Measurements from ENCODE around the gene AP4E1.

The AP4E1 gene

DNA sequence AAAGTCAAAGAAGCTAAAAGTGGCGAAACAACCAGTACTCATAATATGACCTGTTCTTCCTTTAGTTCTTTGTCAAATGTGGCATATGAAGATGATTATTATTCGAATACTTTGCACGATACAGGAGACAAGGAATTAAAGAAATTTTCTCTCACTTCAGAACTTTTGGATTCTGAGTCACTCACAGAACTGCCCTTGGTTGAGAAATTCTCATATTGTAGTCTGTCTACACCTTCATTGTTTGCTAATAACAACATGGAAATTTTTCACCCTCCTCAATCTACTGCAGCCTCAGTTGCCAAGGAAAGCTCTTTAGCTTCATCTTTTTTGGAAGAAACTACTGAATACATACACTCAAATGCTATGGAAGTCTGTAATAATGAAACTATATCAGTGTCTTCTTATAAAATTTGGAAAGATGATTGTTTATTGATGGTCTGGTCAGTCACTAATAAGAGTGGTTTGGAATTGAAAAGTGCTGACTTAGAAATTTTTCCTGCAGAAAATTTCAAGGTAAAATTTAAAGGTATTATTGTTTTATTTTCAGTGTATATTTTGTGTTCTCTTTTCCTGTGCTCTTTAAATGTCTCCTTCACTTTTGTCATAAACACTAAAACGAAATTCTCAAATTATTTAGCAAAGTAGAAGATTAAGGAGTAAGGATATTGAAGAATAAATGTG, 89.0 kb downstream of the AP4E1 start:
- no peak overlapping the region for H3K4me3 ChIP-seq (ENCODE audit: low read depth in 1 of 2, low read length in 2 of 2)
- no peaks in the 10 kb centered on the region for H4K20me1 ChIP-seq (ENCODE audit: insufficient read depth, low read length)
- H3K36me3 ChIP-seq (ENCODE audit: insufficient read depth, low read length), result peaks cover 24% of the 10 kb centered on the region; the same call in 1 of the 2 replicates
- no peak overlapping the region for H3K9ac ChIP-seq (ENCODE audit: low read depth, low read length)
- no peak overlapping the region for H3K27ac ChIP-seq (ENCODE audit: low read length)
- H3K79me2 ChIP-seq (ENCODE audit: insufficient read depth, low read length), result no peaks in the 10 kb centered on the region
- H2AFZ ChIP-seq (ENCODE audit: low read depth, low read length), result no peak overlapping the region
- no peaks in the 10 kb centered on the region for H3K27me3 ChIP-seq (ENCODE audit: insufficient read depth, low read length, poor library complexity)
- TF ChIP-seq, protein P1, sequence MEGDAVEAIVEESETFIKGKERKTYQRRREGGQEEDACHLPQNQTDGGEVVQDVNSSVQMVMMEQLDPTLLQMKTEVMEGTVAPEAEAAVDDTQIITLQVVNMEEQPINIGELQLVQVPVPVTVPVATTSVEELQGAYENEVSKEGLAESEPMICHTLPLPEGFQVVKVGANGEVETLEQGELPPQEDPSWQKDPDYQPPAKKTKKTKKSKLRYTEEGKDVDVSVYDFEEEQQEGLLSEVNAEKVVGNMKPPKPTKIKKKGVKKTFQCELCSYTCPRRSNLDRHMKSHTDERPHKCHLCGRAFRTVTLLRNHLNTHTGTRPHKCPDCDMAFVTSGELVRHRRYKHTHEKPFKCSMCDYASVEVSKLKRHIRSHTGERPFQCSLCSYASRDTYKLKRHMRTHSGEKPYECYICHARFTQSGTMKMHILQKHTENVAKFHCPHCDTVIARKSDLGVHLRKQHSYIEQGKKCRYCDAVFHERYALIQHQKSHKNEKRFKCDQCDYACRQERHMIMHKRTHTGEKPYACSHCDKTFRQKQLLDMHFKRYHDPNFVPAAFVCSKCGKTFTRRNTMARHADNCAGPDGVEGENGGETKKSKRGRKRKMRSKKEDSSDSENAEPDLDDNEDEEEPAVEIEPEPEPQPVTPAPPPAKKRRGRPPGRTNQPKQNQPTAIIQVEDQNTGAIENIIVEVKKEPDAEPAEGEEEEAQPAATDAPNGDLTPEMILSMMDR (IDR thresholded peaks at IDR 0.05; ENCODE audit: borderline replicate concordance, extremely low read depth, low read length, poor library complexity, severe bottlenecking), result no peak
- TF ChIP-seq EZH2 (IDR thresholded peaks at IDR 0.05; ENCODE audit: borderline replicate concordance, low read depth, low read length, severe bottlenecking), result no peak
- no peak overlapping the region for H3K4me2 ChIP-seq (ENCODE audit: insufficient read depth, low read length)
- H3K9me3 ChIP-seq (ENCODE audit: insufficient read depth, low read length, severe bottlenecking), result no peaks in the 10 kb centered on the region
- no peaks in the 10 kb centered on the region for H3K4me1 ChIP-seq (ENCODE audit: insufficient read depth, low read length)
- DNase-seq, result no peak
- ATAC-seq (ENCODE audit: insufficient read depth, low read depth), result no peak

- H3K9me3 ChIP-seq (ENCODE audit: insufficient read depth, low read length, severe bottlenecking), result no peaks in the 10 kb centered on the region
- DNase-seq (no peak), ATAC-seq (ENCODE audit: insufficient read depth, low read depth) (no peak)
- H3K27ac ChIP-seq (ENCODE audit: low read length), result no peak overlapping the region
- H3K9ac ChIP-seq (ENCODE audit: low read depth, low read length), result no peak overlapping the region
- no peaks in the 10 kb centered on the region for H3K79me2 ChIP-seq (ENCODE audit: insufficient read depth, low read length)
- H3K36me3 ChIP-seq (ENCODE audit: insufficient read depth, low read length), result peaks cover 24% of the 10 kb centered on the region; the same call in 1 of the 2 replicates
- no peak overlapping the region for H2AFZ ChIP-seq (ENCODE audit: low read depth, low read length)
- TF ChIP-seq, protein P1 (IDR thresholded peaks at IDR 0.05; ENCODE audit: borderline replicate concordance, extremely low read depth, low read length, poor library complexity, severe bottlenecking), result no peak
- no peak for TF ChIP-seq EZH2 (IDR thresholded peaks at IDR 0.05; ENCODE audit: borderline replicate concordance, low read depth, low read length, severe bottlenecking)
- H3K4me2 ChIP-seq (ENCODE audit: insufficient read depth, low read length), result no peak overlapping the region
- no peaks in the 10 kb centered on the region for H3K27me3 ChIP-seq (ENCODE audit: insufficient read depth, low read length, poor library complexity)
- H3K4me1 ChIP-seq (ENCODE audit: insufficient read depth, low read length), result no peaks in the 10 kb centered on the region
- H4K20me1 ChIP-seq (ENCODE audit: insufficient read depth, low read length), result no peaks in the 10 kb centered on the region
- H3K4me3 ChIP-seq (ENCODE audit: low read depth in 1 of 2, low read length in 2 of 2), result no peak overlapping the region
Measured at GRCh38 chr15:51004103-51004551, 95.6 kb downstream of the AP4E1 start.

DNA sequence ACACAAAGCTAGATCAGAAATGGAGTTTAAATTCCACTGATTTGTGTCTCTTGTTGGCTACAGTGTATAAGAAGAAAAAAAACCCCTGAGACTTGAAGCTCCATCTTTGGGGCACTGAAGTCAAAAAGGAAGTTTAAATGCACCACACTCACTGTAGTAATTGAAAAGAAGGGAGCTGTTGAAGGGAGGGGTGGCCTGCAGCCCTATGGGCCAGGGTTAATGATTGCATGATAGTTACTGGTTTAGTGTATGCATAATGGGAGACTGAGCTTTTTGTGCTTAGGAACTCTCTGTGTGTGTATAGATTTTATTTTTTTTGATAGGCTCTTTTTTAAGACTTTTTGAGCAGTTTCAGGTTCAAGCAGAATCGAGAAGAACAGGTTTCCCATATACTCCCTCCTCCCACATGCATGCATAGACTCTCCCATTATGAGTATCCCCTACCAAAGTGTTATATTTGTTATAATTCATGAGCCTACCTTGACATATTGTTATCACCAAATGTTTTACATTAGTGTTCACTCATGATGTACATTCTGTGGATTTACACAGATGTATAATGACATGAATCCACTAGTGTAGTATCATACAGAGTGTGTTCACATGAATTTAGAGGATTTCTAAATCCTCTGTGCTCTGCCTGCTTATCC, 98.0 kb downstream of the AP4E1 start:
- Histone ChIP-seq H3K4me2 (ENCODE audit: insufficient read depth, low read length) (no peak overlapping the region), H4K20me1 (ENCODE audit: insufficient read depth, low read length) (no peaks in the 10 kb centered on the region), H3K36me3 (ENCODE audit: insufficient read depth, low read length) (peaks cover 16% of the 10 kb centered on the region; the same call in 1 of the 2 replicates), H3K4me1 (ENCODE audit: insufficient read depth, low read length) (no peaks in the 10 kb centered on the region), H3K9me3 (ENCODE audit: insufficient read depth, low read length, severe bottlenecking) (no peaks in the 10 kb centered on the region), H3K9ac (ENCODE audit: low read depth, low read length) (no peak overlapping the region), H3K79me2 (ENCODE audit: insufficient read depth, low read length) (no peaks in the 10 kb centered on the region), H3K27me3 (ENCODE audit: insufficient read depth, low read length, poor library complexity) (no peaks in the 10 kb centered on the region), H2AFZ (ENCODE audit: low read depth, low read length) (no peak overlapping the region), H3K27ac (ENCODE audit: low read length) (no peak overlapping the region), H3K4me3 (ENCODE audit: low read depth in 1 of 2, low read length in 2 of 2) (no peak overlapping the region)
- no peak for ATAC-seq (ENCODE audit: insufficient read depth, low read depth)
- no peak for DNase-seq
- TF ChIP-seq, protein P1 (IDR thresholded peaks at IDR 0.05; ENCODE audit: borderline replicate concordance, extremely low read depth, low read length, poor library complexity, severe bottlenecking), result no peak
- no peak for TF ChIP-seq EZH2 (IDR thresholded peaks at IDR 0.05; ENCODE audit: borderline replicate concordance, low read depth, low read length, severe bottlenecking)

Data from DND-41 (cell line).